Calu3 (cell line): ENCODE results near the gene NBAS. TPM values are rescaled to one million over a fixed set of nuclear protein-coding genes. Genes with fewer than 3 reads are reported as not detected.

Source experiments
- BruUV-seq: library from RNA; stranded (reverse); fragments of 400-500 nt; replicated peaks from 2 replicates; lab custom pipeline; 2021; lab: Mats Ljungman, UMichigan
- CTCF ChIA-PET: fragments of 300-600 bp; sonication (Branson Sonifier 250); formaldehyde crosslinking; loops from one replicate; lab custom pipeline; 2022; ENCODE audit warnings: antibody characterized with exemption; lab: Charles Lee
- DNase-seq: peaks from one replicate; pipeline ENCODE4 v3.0.0; 2022
- H3K27ac Mint-ChIP-seq: one replicate; pipeline ENCODE4 v1.8.0; 2022; ENCODE audit warnings: mixed read lengths; ENCODE audit not compliant: unreplicated experiment
- H3K27me3 Mint-ChIP-seq: one replicate; pipeline ENCODE4 v1.8.0; 2022; ENCODE audit warnings: mixed read lengths; ENCODE audit not compliant: unreplicated experiment
- H3K36me3 Mint-ChIP-seq: one replicate; pipeline ENCODE4 v1.8.0; 2022; ENCODE audit warnings: mild to moderate bottlenecking, moderate library complexity, mixed read lengths; ENCODE audit not compliant: insufficient read depth, unreplicated experiment
- H3K4me1 Mint-ChIP-seq: one replicate; pipeline ENCODE4 v1.8.0; 2022; ENCODE audit warnings: mild to moderate bottlenecking, low read depth, mixed read lengths; ENCODE audit not compliant: unreplicated experiment
- H3K4me3 Mint-ChIP-seq: one replicate; pipeline ENCODE4 v1.8.0; 2022; ENCODE audit warnings: mild to moderate bottlenecking, low read depth, moderate library complexity, mixed read lengths; ENCODE audit not compliant: unreplicated experiment
- H3K9me3 Mint-ChIP-seq: one replicate; pipeline ENCODE4 v1.8.0; 2022; ENCODE audit warnings: low read depth, mixed read lengths; ENCODE audit not compliant: unreplicated experiment
- intact Hi-C: fragments of 100-400 bp; cut with micrococcal nuclease; formaldehyde crosslinking; loops from one replicate; pipeline ENCODE4 v1.10.0; 2022; ENCODE audit not compliant: unreplicated experiment
- total RNA-seq: library from RNA; stranded (reverse); gene quantifications from 2 replicates; pipeline ENCODE4 v1.2.3, GENCODE V29; 2022
- TF ChIP-seq, protein P1 (sequence below): fragments of 200-600 bp; IDR thresholded peaks from one replicate; pipeline ENCODE4 v1.8.0; 2022; ENCODE audit warnings: antibody characterized with exemption; ENCODE audit not compliant: unreplicated experiment

The NBAS gene
- total RNA-seq, 1 experiment from 2014 or later: 30.4 TPM

DNA sequence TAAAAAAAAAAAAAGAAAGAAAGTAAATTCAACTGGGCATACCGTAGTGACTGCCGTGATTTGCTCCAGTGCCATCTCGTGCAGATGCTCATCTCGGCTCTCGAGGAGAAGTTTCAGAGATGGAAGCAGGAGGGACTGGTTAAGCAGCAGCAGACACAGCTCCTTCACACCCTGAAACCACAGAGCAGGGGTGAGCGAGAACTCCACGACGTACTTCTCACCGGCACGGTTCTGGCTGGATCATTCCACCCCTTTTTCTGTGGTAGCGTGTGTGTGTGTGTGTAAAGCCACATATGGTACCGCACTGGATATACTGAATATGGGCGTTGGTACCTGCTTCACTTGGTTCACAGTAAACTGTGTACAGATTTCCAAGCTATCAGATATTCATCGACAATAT, 382.2 kb downstream of the NBAS start:
- CTCF ChIA-PET: no interaction called here
- no peak overlapping the region for H3K27ac Mint-ChIP-seq
- H3K4me1 Mint-ChIP-seq: no peaks in the 10 kb centered on the region
- no TSS peak for BruUV-seq
- no peaks in the 10 kb centered on the region for H3K27me3 Mint-ChIP-seq
- TF ChIP-seq, protein P1, sequence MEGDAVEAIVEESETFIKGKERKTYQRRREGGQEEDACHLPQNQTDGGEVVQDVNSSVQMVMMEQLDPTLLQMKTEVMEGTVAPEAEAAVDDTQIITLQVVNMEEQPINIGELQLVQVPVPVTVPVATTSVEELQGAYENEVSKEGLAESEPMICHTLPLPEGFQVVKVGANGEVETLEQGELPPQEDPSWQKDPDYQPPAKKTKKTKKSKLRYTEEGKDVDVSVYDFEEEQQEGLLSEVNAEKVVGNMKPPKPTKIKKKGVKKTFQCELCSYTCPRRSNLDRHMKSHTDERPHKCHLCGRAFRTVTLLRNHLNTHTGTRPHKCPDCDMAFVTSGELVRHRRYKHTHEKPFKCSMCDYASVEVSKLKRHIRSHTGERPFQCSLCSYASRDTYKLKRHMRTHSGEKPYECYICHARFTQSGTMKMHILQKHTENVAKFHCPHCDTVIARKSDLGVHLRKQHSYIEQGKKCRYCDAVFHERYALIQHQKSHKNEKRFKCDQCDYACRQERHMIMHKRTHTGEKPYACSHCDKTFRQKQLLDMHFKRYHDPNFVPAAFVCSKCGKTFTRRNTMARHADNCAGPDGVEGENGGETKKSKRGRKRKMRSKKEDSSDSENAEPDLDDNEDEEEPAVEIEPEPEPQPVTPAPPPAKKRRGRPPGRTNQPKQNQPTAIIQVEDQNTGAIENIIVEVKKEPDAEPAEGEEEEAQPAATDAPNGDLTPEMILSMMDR: no peak
- intact Hi-C loops: no loop called here
- DNase-seq: no peak
- no peak overlapping the region for H3K4me3 Mint-ChIP-seq
- H3K9me3 Mint-ChIP-seq: no peaks in the 10 kb centered on the region
- no peaks in the 10 kb centered on the region for H3K36me3 Mint-ChIP-seq

GRCh38 chr2:15177103-15177502, 384.0 kb downstream of the NBAS start:
- Mint-ChIP-seq H3K36me3 (no peaks in the 10 kb centered on the region), H3K27ac (no peak overlapping the region), H3K4me1 (no peaks in the 10 kb centered on the region), H3K27me3 (no peaks in the 10 kb centered on the region), H3K4me3 (no peak overlapping the region), H3K9me3 (no peaks in the 10 kb centered on the region)
- no TSS peak for BruUV-seq
- CTCF ChIA-PET: no interaction called here
- TF ChIP-seq, protein P1: no peak
- intact Hi-C loops: no loop called here
- DNase-seq: no peak

- TF ChIP-seq, protein P1: no peak
- Mint-ChIP-seq H3K36me3 (no peaks in the 10 kb centered on the region), H3K4me3 (no peak overlapping the region), H3K27ac (no peak overlapping the region), H3K27me3 (no peaks in the 10 kb centered on the region), H3K4me1 (no peaks in the 10 kb centered on the region), H3K9me3 (no peaks in the 10 kb centered on the region)
- intact Hi-C loops: no loop called here
- DNase-seq: no peak
- CTCF ChIA-PET: no interaction called here
- no TSS peak for BruUV-seq
Measured at GRCh38 chr2:15176604-15177003, 384.5 kb downstream of the NBAS start.

DNA sequence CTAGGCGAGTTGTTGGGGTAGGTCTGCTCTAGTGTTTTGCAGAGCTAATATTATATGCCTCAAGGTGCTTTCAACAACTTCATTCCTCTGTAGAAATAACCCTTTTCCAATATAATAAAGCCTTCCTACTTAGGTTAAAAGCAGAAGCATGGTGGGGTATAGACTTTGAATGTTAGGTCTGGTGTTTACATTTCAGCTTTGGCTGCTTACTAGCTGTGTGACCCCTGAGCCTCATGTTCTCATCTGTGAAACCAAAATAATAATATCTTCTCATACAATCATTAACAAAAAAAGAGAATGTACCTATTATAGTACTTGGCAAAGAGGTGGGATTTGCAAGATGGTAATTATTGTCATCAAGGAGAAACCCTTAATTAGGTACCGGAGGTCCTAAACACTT, 386.6 kb downstream of the NBAS start:
- intact Hi-C loops: no loop called here
- H3K27ac Mint-ChIP-seq: no peak overlapping the region
- H3K4me1 Mint-ChIP-seq: peaks cover 9% of the 10 kb centered on the region
- H3K36me3 Mint-ChIP-seq: no peaks in the 10 kb centered on the region
- H3K4me3 Mint-ChIP-seq: no peak overlapping the region
- no peak for DNase-seq
- H3K27me3 Mint-ChIP-seq: no peaks in the 10 kb centered on the region
- H3K9me3 Mint-ChIP-seq: no peaks in the 10 kb centered on the region
- no TSS peak for BruUV-seq
- TF ChIP-seq, protein P1: no peak
- CTCF ChIA-PET: no interaction called here
